ENCODE measurements around the gene MRPS31. TPM values are rescaled to one million over a fixed set of nuclear protein-coding genes. Genes with fewer than 3 reads are reported as not detected.

The MRPS31 gene
- 37.6 TPM for total RNA-seq

GRCh38 chr13:40770934-40771618 is at the start of gene MRPS31:
Gene MRPS31, minus strand, starts transcription at chr13:40771190. Its CDS starts 54 bp downstream, at chr13:40771136.

GRCh38 chr13:40789275-40790153 is 18.5 kb upstream of the MRPS31 start, which contains the start of gene SLC25A15:
Gene SLC25A15, plus strand, starts transcription at chr13:40789611. Its CDS starts 3,616 bp downstream, at chr13:40793227.

Small RNA genes within 50 kb of the gene (small RNA-seq; reads per million reads assigned to genes)
- gene MIR320D1 (ENCODE audit: low replicate concordance), result not detected
- not detected for gene MIR621 (ENCODE audit: low replicate concordance)
- gene RF00017 (ENCODE audit: low replicate concordance), result not detected

Other genes with a start within 250 kb of the MRPS31 start
- gene FOXO1, start 104.5 kb downstream of the MRPS31 start, total RNA-seq, result 6.3 TPM
- gene SLC25A15, start 18.4 kb upstream of the MRPS31 start, total RNA-seq, result 17.8 TPM
- 9.4 TPM for gene ELF1, start 248.1 kb upstream of the MRPS31 start, total RNA-seq

All from parietal lobe (tissue), 2 donors.